Stimulated activated CD8-positive, alpha-beta memory T cell treated with anti-CD3 and anti-CD28 coated beads, Interleukin-15, amount 100 ng/mL, for 4 hours (primary cell): ENCODE measurements around the gene SDK2.
A peak's percentile ranks its signal among the peaks of the same experiment; 100 is the strongest.
"Not testable (repeated sequence)": the region's sequence is repeated elsewhere in the genome, so short reads cannot be mapped to it uniquely, and the experiment has no call there.

Experiments used
- DNase-seq, 2 donors: peaks; one replicate each; pipeline ENCODE4 v3.0.0-alpha.2; 2020; ENCODE audit warnings: low read depth in 2 of 2

Gene SDK2

GRCh38 chr17:73325527-73325842, 318.8 kb downstream of the SDK2 start:
- no peak for DNase-seq

GRCh38 chr17:73324711-73325526, 319.3 kb downstream of the SDK2 start:
- DNase-seq = no peak

GRCh38 chr17:73324160-73324475, 320.1 kb downstream of the SDK2 start:
- DNase-seq = no peak

- DNase-seq = no peak
Measured at GRCh38 chr17:73323409-73324159, 320.7 kb downstream of the SDK2 start.

- no peak for DNase-seq
Measured at GRCh38 chr17:73320601-73321264, 323.5 kb downstream of the SDK2 start.

GRCh38 chr17:73319766-73320165, 324.5 kb downstream of the SDK2 start:
- DNase-seq = no peak

GRCh38 chr17:73318836-73319235, 325.4 kb downstream of the SDK2 start:
- no peak for DNase-seq

- DNase-seq = no peak
Measured at GRCh38 chr17:73318427-73318813, 325.8 kb downstream of the SDK2 start.

- no peak for DNase-seq
Measured at GRCh38 chr17:73317513-73318426, 326.5 kb downstream of the SDK2 start.

- DNase-seq = no peak
Measured at GRCh38 chr17:73316919-73317505, 327.2 kb downstream of the SDK2 start.

- DNase-seq = no peak
Measured at GRCh38 chr17:73315471-73315870, 328.8 kb downstream of the SDK2 start.

- no peak for DNase-seq
Measured at GRCh38 chr17:73313526-73314127, 330.6 kb downstream of the SDK2 start.

- not testable (repeated sequence) for DNase-seq
Measured at GRCh38 chr17:73312887-73313286, 331.4 kb downstream of the SDK2 start.

- peak; percentile 62 to 72 for DNase-seq
Measured at GRCh38 chr17:73311781-73312641, 332.2 kb downstream of the SDK2 start, which contains the start of gene CDC42EP4. Gene CDC42EP4, minus strand, starts transcription at chr17:73312001. Its CDS starts 25,501 bp downstream, at chr17:73286500.

GRCh38 chr17:73311428-73311780, 332.8 kb downstream of the SDK2 start:
- no peak for DNase-seq

GRCh38 chr17:73309727-73310596, 334.3 kb downstream of the SDK2 start:
- DNase-seq = no peak

- not testable (repeated sequence) for DNase-seq
Measured at GRCh38 chr17:73308959-73309358, 335.3 kb downstream of the SDK2 start.

- no peak for DNase-seq
Measured at GRCh38 chr17:73308017-73308823, 336.0 kb downstream of the SDK2 start.
